Osteoblast (primary cell): ENCODE data around the gene SPRR2G. TPM values are rescaled to one million over a fixed set of nuclear protein-coding genes. Genes with fewer than 3 reads are reported as not detected.

ENCODE experiments used
- DNase-seq: peaks from one replicate; pipeline ENCODE4 v3.0.0; 2011; ENCODE audit warnings: low spot score, mixed read lengths; ENCODE audit not compliant: insufficient read length; ENCODE audit errors: missing footprints
- H2AFZ ChIP-seq: 2 replicates; pipeline ENCODE4 v1.6.0; 2011; ENCODE audit warnings: mild to moderate bottlenecking, low read length
- H3K27ac ChIP-seq: 2 replicates; pipeline ENCODE4 v1.5.1; 2011; ENCODE audit warnings: mild to moderate bottlenecking, low read depth, low read length, moderate library complexity
- H3K27me3 ChIP-seq: 2 replicates; pipeline ENCODE4 v1.6.0; 2012; ENCODE audit warnings: mild to moderate bottlenecking, control low read depth, inconsistent platforms, low read length, moderate library complexity; ENCODE audit not compliant: insufficient read depth
- H3K36me3 ChIP-seq: 2 replicates; pipeline ENCODE4 v1.5.1; 2011; ENCODE audit warnings: mild to moderate bottlenecking, low read length, control low read depth, moderate library complexity; ENCODE audit not compliant: insufficient read depth
- H3K4me1 ChIP-seq: 2 replicates; pipeline ENCODE4 v1.5.1; 2011; ENCODE audit warnings: mild to moderate bottlenecking, low read length, control low read depth, moderate library complexity; ENCODE audit not compliant: insufficient read depth
- H3K4me2 ChIP-seq: 2 replicates; pipeline ENCODE4 v1.6.0; 2011; ENCODE audit warnings: mild to moderate bottlenecking, low read length; ENCODE audit not compliant: insufficient read depth
- H3K4me3 ChIP-seq: fragments of 200-600 bp; sonication (generic); 3 replicates; pipeline ENCODE4 v1.5.1; 2012; ENCODE audit warnings: mild to moderate bottlenecking, low read length, inconsistent platforms; ENCODE audit not compliant: insufficient read depth
- H3K79me2 ChIP-seq: 2 replicates; pipeline ENCODE4 v1.6.0; 2012; ENCODE audit warnings: mild to moderate bottlenecking, low read length, control low read depth, inconsistent platforms; ENCODE audit not compliant: insufficient read depth
- H3K9me3 ChIP-seq: 2 replicates; pipeline ENCODE4 v1.5.1; 2011; ENCODE audit warnings: low read depth, low read length, control low read depth
- H4K20me1 ChIP-seq: 2 replicates; pipeline ENCODE4 v1.6.0; 2012; ENCODE audit warnings: mild to moderate bottlenecking, low read length, control low read depth; ENCODE audit not compliant: insufficient read depth
- CTCF ChIP-seq: IDR thresholded peaks from 2 replicates; pipeline ENCODE4 v1.5.1; 2011; ENCODE audit warnings: mild to moderate bottlenecking, low read depth, low read length, moderate library complexity; ENCODE audit errors: extremely low read depth
- total RNA-seq: library from RNA; depleted of rRNA; stranded (reverse); fragments of >200 nt; gene quantifications from 2 replicates; pipeline ENCODE4 v1.2.3, GENCODE V29; 2012

Gene SPRR2G
- total RNA-seq = not detected in 2 replicates

DNA sequence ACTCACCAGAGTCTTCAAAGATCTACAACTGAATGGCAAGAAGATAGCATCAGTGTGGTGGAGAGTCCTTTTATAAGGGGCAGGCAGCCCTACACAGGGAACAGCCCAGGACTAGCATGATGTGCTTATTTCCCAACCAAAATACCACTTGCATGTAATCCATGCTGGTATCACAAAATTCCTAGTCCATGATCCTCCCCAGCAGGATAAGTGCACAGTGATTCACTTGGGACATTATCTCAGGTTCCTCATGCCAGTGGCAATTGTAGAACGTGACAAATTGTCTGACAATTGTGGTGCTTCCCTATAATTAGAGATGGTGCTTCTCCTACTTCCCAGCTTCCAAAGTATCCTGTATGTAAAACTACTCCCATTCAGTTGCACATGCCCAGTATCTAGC is at the start of gene SPRR2G:
Gene SPRR2G (minus strand): TSS at position 45 of the 400 bp plus-strand sequence. CDS start 780 bp downstream, outside the sequence.
- no peaks in the 10 kb centered on the region for H3K36me3 ChIP-seq
- H3K4me3 ChIP-seq = no peak within 1 kb of the TSS
- TF ChIP-seq CTCF = no peak
- H2AFZ ChIP-seq = no peak within 1 kb of the TSS
- no peaks in the 10 kb centered on the region for H3K27me3 ChIP-seq
- no peak within 1 kb of the TSS for H3K4me2 ChIP-seq
- H3K9me3 ChIP-seq = no peaks in the 10 kb centered on the region
- H3K79me2 ChIP-seq = no peaks in the 10 kb centered on the region
- no peak within 1 kb of the TSS for H3K27ac ChIP-seq
- no peaks in the 10 kb centered on the region for H3K4me1 ChIP-seq
- H4K20me1 ChIP-seq = no peaks in the 10 kb centered on the region
- DNase-seq = no peak

DNA sequence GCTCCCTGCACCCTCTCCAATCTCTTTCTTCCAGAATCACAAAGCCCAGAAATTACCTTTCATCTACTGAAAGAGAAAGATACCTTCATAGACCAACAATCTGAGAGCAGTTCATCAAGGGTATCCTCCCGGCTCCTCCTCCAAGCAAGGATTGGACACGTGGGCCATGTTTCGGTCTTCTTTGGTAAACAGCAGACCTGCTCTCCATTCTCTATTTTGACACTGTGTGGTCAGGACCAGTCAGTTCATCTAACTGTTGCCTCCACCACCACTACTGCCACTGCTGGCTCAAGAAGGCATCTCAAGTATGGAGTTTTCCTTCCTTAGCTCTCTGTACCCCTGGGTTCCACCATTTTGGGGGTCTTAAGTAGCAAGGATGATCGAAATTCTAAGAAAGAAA is 44.5 kb upstream of the SPRR2G start:
- H3K4me1 ChIP-seq = no peaks in the 10 kb centered on the region
- H4K20me1 ChIP-seq = no peaks in the 10 kb centered on the region
- H3K9me3 ChIP-seq = no peaks in the 10 kb centered on the region
- no peak overlapping the region for H3K4me3 ChIP-seq
- H3K36me3 ChIP-seq = no peaks in the 10 kb centered on the region
- DNase-seq = no peak
- no peaks in the 10 kb centered on the region for H3K27me3 ChIP-seq
- H3K79me2 ChIP-seq = no peaks in the 10 kb centered on the region
- H3K27ac ChIP-seq = no peak overlapping the region
- TF ChIP-seq CTCF = no peak
- no peak overlapping the region for H3K4me2 ChIP-seq
- H2AFZ ChIP-seq = no peak overlapping the region

GRCh38 chr1:153194331-153195050 is 43.8 kb upstream of the SPRR2G start:
- Histone ChIP-seq H4K20me1 (no peaks in the 10 kb centered on the region), H3K36me3 (no peaks in the 10 kb centered on the region), H3K27me3 (no peaks in the 10 kb centered on the region)

More at GRCh38 chr1:153194331-153195050, 43.8 kb upstream of the SPRR2G start:
- H3K27ac ChIP-seq = no peak overlapping the region
- no peak overlapping the region for H3K4me2 ChIP-seq
- H3K4me3 ChIP-seq = no peak overlapping the region
- H3K9me3 ChIP-seq = no peaks in the 10 kb centered on the region
- H2AFZ ChIP-seq = no peak overlapping the region
- no peak for TF ChIP-seq CTCF
- DNase-seq = no peak
- no peaks in the 10 kb centered on the region for H3K4me1 ChIP-seq
- no peaks in the 10 kb centered on the region for H3K79me2 ChIP-seq
